Esophagus muscularis mucosa (tissue), 3 donors: ENCODE data around the gene SIPA1L3.

ENCODE experiments used
- CTCF ChIP-seq, 3 experiments: fragments of 200-600 bp in 2 of 3; fragments of 450-650 bp in 1 of 3; sonication (generic) in 2 of 3; IDR thresholded peaks; one replicate each; pipeline ENCODE4 v1.5.1; 2017 to 2019; ENCODE audit warnings: antibody characterized with exemption in 3 of 3, mild to moderate bottlenecking in 2 of 3, moderate library complexity in 1 of 3
- POLR2A ChIP-seq: fragments of 450-650 bp; IDR thresholded peaks from one replicate; pipeline ENCODE4 v1.6.1; 2017; ENCODE audit warnings: antibody characterized with exemption, moderate library complexity, mild to moderate bottlenecking, low read depth
- POLR2AphosphoS5 ChIP-seq, 2 donors: sonication (generic); formaldehyde crosslinking; IDR thresholded peaks; one replicate each; pipeline ENCODE4 v1.6.1; 2017; ENCODE audit warnings: antibody characterized with exemption in 2 of 2

- TF ChIP-seq POLR2AphosphoS5 (IDR thresholded peaks at IDR 0.05), result no peak
- no peak for TF ChIP-seq CTCF (IDR thresholded peaks at IDR 0.05)
- no peak for TF ChIP-seq POLR2A
Measured at GRCh38 chr19:37905946-37906868, 801 bp upstream of the SIPA1L3 start, which contains the start of gene WDR87.
